ENCODE results near the gene IGSF21. TPM values are rescaled to one million over a fixed set of nuclear protein-coding genes. Genes with fewer than 3 reads are reported as not detected.
"Not testable (repeated sequence)": the region's sequence is repeated elsewhere in the genome, so short reads cannot be mapped to it uniquely, and the experiment has no call there.

Gene IGSF21
- total RNA-seq, 2 donors from 2014 or later, result 4.7 to 7.8 TPM

GRCh38 chr1:18158714-18159113 is 51.1 kb downstream of the IGSF21 start:
- intact Hi-C loops (cut with DNase I), result no loop called here
- DNase-seq (ENCODE audit: low spot score), result no peak

GRCh38 chr1:18160290-18160942 is 52.8 kb downstream of the IGSF21 start:
- intact Hi-C loops (cut with DNase I), result no loop called here
- DNase-seq (ENCODE audit: low spot score), result peak; percentile 84

GRCh38 chr1:18161690-18162089 is 54.1 kb downstream of the IGSF21 start:
- DNase-seq (ENCODE audit: low spot score), result no peak
- intact Hi-C loops (cut with DNase I), result no loop called here

GRCh38 chr1:18165640-18166039 is 58.0 kb downstream of the IGSF21 start:
- DNase-seq (ENCODE audit: low spot score); intact Hi-C loops (cut with DNase I): not testable (repeated sequence)

- intact Hi-C loops (cut with DNase I), result no loop called here
- DNase-seq (ENCODE audit: low spot score), result no peak
Measured at GRCh38 chr1:18166341-18166740, 58.7 kb downstream of the IGSF21 start.

GRCh38 chr1:18166929-18167328 is 59.3 kb downstream of the IGSF21 start:
- intact Hi-C loops (cut with DNase I), result no loop called here
- no peak for DNase-seq (ENCODE audit: low spot score)

- DNase-seq (ENCODE audit: low spot score), result no peak
- intact Hi-C loops (cut with DNase I), result no loop called here
Measured at GRCh38 chr1:18170444-18170843, 62.8 kb downstream of the IGSF21 start.

GRCh38 chr1:18174037-18174436 is 66.4 kb downstream of the IGSF21 start:
- intact Hi-C loops (cut with DNase I), result no loop called here
- DNase-seq (ENCODE audit: low spot score), result no peak

GRCh38 chr1:18175051-18175450 is 67.5 kb downstream of the IGSF21 start:
- intact Hi-C loops (cut with DNase I), result no loop called here
- DNase-seq (ENCODE audit: low spot score), result no peak

GRCh38 chr1:18175530-18176377 is 68.2 kb downstream of the IGSF21 start:
- DNase-seq (ENCODE audit: low spot score), result no peak

GRCh38 chr1:18176619-18177018 is 69.0 kb downstream of the IGSF21 start:
- intact Hi-C loops (cut with DNase I), result no loop called here
- no peak for DNase-seq (ENCODE audit: low spot score)

More at GRCh38 chr1:18175530-18176377, 68.2 kb downstream of the IGSF21 start:
- intact Hi-C loops (cut with DNase I), result no loop called here

GRCh38 chr1:18178111-18178510 is 70.5 kb downstream of the IGSF21 start:
- no peak for DNase-seq (ENCODE audit: low spot score)
- intact Hi-C loops (cut with DNase I), result no loop called here

- intact Hi-C loops (cut with DNase I), result no loop called here
- no peak for DNase-seq (ENCODE audit: low spot score)
Measured at GRCh38 chr1:18179009-18179408, 71.4 kb downstream of the IGSF21 start.

- DNase-seq (ENCODE audit: low spot score), result peak; percentile 85
- intact Hi-C loops (cut with DNase I), result no loop called here
Measured at GRCh38 chr1:18182398-18183160, 75.0 kb downstream of the IGSF21 start.

GRCh38 chr1:18183533-18183932 is 75.9 kb downstream of the IGSF21 start:
- intact Hi-C loops (cut with DNase I), result no loop called here
- no peak for DNase-seq (ENCODE audit: low spot score)

- no peak for DNase-seq (ENCODE audit: low spot score)
- intact Hi-C loops (cut with DNase I), result no loop called here
Measured at GRCh38 chr1:18187054-18187453, 79.5 kb downstream of the IGSF21 start.

- intact Hi-C loops (cut with DNase I), result no loop called here
- DNase-seq (ENCODE audit: low spot score), result peak; percentile 61
Measured at GRCh38 chr1:18188820-18189517, 81.4 kb downstream of the IGSF21 start.

GRCh38 chr1:18190598-18190997 is 83.0 kb downstream of the IGSF21 start:
- no peak for DNase-seq (ENCODE audit: low spot score)
- intact Hi-C loops (cut with DNase I), result loop anchor here in 1 of 2 donors (5.0 kb wide), 1 partner anchor 523 kb away; no protein-coding TSS in a partner anchor

GRCh38 chr1:18191037-18191436 is 83.4 kb downstream of the IGSF21 start:
- no peak for DNase-seq (ENCODE audit: low spot score)
- intact Hi-C loops (cut with DNase I), result loop anchor here in 1 of 2 donors (5.0 kb wide), 1 partner anchor 524 kb away; no protein-coding TSS in a partner anchor

Measured in posterior vena cava (tissue), 2 donors.